Prostate gland (tissue), 2 donors: Measurements from ENCODE around the gene FAM168A. TPM values are rescaled to one million over a fixed set of nuclear protein-coding genes. Genes with fewer than 3 reads are reported as not detected.

Experiments
- DNase-seq: peaks from one replicate; pipeline ENCODE4 v3.0.0-alpha.2; 2019; ENCODE audit warnings: low spot score
- H3K27ac ChIP-seq, 2 donors: fragments of 200-600 bp; sonication (generic); 2 replicates each; pipeline ENCODE4 v1.5.1; 2017 to 2019
- H3K27me3 ChIP-seq: fragments of 200-600 bp; sonication (generic); replicated peaks from 2 replicates; pipeline ENCODE4 v1.5.1; 2019; ENCODE audit not compliant: insufficient read depth
- H3K36me3 ChIP-seq, 2 donors: fragments of 200-600 bp; sonication (generic); 1 replicate in 1 of 2; 2 replicates in 1 of 2; pipeline versions ENCODE4 v1.5.1 to v1.8.1; 2017 to 2019
- H3K4me1 ChIP-seq: fragments of 200-600 bp; sonication (generic); replicated peaks from 2 replicates; pipeline ENCODE4 v1.5.1; 2019
- H3K4me3 ChIP-seq, 2 donors: fragments of 200-600 bp; sonication (generic); 2 replicates each; pipeline ENCODE4 v1.5.1; 2017 to 2019
- H3K9me3 ChIP-seq: fragments of 200-600 bp; sonication (generic); 2 replicates; pipeline ENCODE4 v1.5.1; 2017
- CTCF ChIP-seq, 4 experiments: fragments of 200-600 bp in 2 of 4; fragments of 450-650 bp in 2 of 4; sonication (generic) in 2 of 4; IDR thresholded peaks; 1 replicate in 3 of 4; 2 replicates in 1 of 4; pipeline ENCODE4 v1.5.1; 2016 to 2019; ENCODE audit warnings: antibody characterized with exemption in 4 of 4, mild to moderate bottlenecking in 2 of 4, moderate library complexity in 2 of 4
- POLR2A ChIP-seq: fragments of 450-650 bp; IDR thresholded peaks from one replicate; pipeline ENCODE4 v1.6.1; 2016; ENCODE audit warnings: antibody characterized with exemption, mild to moderate bottlenecking
- POLR2AphosphoS5 ChIP-seq: sonication (generic); formaldehyde crosslinking; IDR thresholded peaks from one replicate; pipeline ENCODE4 v1.6.1; 2017; ENCODE audit warnings: antibody characterized with exemption
- WGBS: methylation state at CpG from one replicate; pipeline ENCODE4 v1.1.5; 2018; 5-methylcytosine and 5-hydroxymethylcytosine counted together
- intact Hi-C: fragments of 100-400 bp; cut with DNase I; formaldehyde crosslinking; loops from one replicate; pipeline ENCODE4 v1.14.2; 2022
- total RNA-seq, 2 donors: library from RNA; depleted of rRNA; stranded (reverse); fragments of >200 nt; gene quantifications; one replicate each; pipeline ENCODE4 v1.1.0, GENCODE V29; 2016

Gene FAM168A
- total RNA-seq, 2 donors from 2014 or later, result 27.3 to 38.3 TPM

- H3K36me3 ChIP-seq, result no peaks in the 10 kb centered on the region
- DNase-seq, result no peak
- intact Hi-C loops, result no loop called here
- H3K27ac ChIP-seq, result no peak overlapping the region
- no peaks in the 10 kb centered on the region for H3K4me1 ChIP-seq
- WGBS, result 81% methylated on average over 1 of the region's 1 CpG
- H3K4me3 ChIP-seq, result no peak overlapping the region
- no peaks in the 10 kb centered on the region for H3K27me3 ChIP-seq
- no peaks in the 10 kb centered on the region for H3K9me3 ChIP-seq
- TF ChIP-seq POLR2A, result no peak
- no peak for TF ChIP-seq POLR2AphosphoS5
- TF ChIP-seq CTCF (IDR thresholded peaks at IDR 0.05), result no peak
Measured at GRCh38 chr11:73570415-73571114, 27.3 kb downstream of the FAM168A start.

- Histone ChIP-seq H3K27ac (no peak overlapping the region), H3K27me3 (no peaks in the 10 kb centered on the region), H3K4me1 (no peaks in the 10 kb centered on the region), H3K9me3 (no peaks in the 10 kb centered on the region), H3K36me3 (no peaks in the 10 kb centered on the region), H3K4me3 (no peak overlapping the region)
- 60% methylated on average over 8 of the region's 8 CpGs for WGBS
- intact Hi-C loops, result no loop called here
- no peak for DNase-seq
- no peak for TF ChIP-seq POLR2AphosphoS5
- no peak for TF ChIP-seq CTCF (IDR thresholded peaks at IDR 0.05)
- TF ChIP-seq POLR2A, result no peak
Measured at GRCh38 chr11:73566977-73567755, 30.7 kb downstream of the FAM168A start.

- no peak for DNase-seq
- H3K4me3 ChIP-seq, result no peak overlapping the region
- TF ChIP-seq POLR2AphosphoS5 (no peak), POLR2A (no peak), CTCF (IDR thresholded peaks at IDR 0.05) (no peak)
- H3K9me3 ChIP-seq, result no peaks in the 10 kb centered on the region
- no peak overlapping the region for H3K27ac ChIP-seq
- intact Hi-C loops, result no loop called here
- H3K36me3 ChIP-seq, result no peaks in the 10 kb centered on the region
- H3K27me3 ChIP-seq, result no peaks in the 10 kb centered on the region
- no peaks in the 10 kb centered on the region for H3K4me1 ChIP-seq
Measured at GRCh38 chr11:73566422-73566821, 31.5 kb downstream of the FAM168A start.

GRCh38 chr11:73565804-73566203 is 32.1 kb downstream of the FAM168A start:
- no peaks in the 10 kb centered on the region for H3K9me3 ChIP-seq
- H3K4me1 ChIP-seq, result no peaks in the 10 kb centered on the region
- H3K4me3 ChIP-seq, result no peak overlapping the region
- H3K36me3 ChIP-seq, result no peaks in the 10 kb centered on the region
- intact Hi-C loops, result no loop called here
- 43% methylated on average over 1 of the region's 1 CpG for WGBS
- no peaks in the 10 kb centered on the region for H3K27me3 ChIP-seq
- no peak for TF ChIP-seq CTCF (IDR thresholded peaks at IDR 0.05)
- TF ChIP-seq POLR2A, result no peak
- no peak for TF ChIP-seq POLR2AphosphoS5
- DNase-seq, result no peak
- H3K27ac ChIP-seq, result no peak overlapping the region

- Histone ChIP-seq H3K27me3 (no peaks in the 10 kb centered on the region), H3K27ac (no peak overlapping the region), H3K36me3 (no peaks in the 10 kb centered on the region), H3K4me3 (no peak overlapping the region), H3K9me3 (no peaks in the 10 kb centered on the region), H3K4me1 (no peaks in the 10 kb centered on the region)
- intact Hi-C loops, result no loop called here
- no peak for DNase-seq
- WGBS, result 86% methylated on average over 2 of the region's 2 CpGs
- no peak for TF ChIP-seq POLR2AphosphoS5
- TF ChIP-seq CTCF (IDR thresholded peaks at IDR 0.05), result no peak
- TF ChIP-seq POLR2A, result no peak
Measured at GRCh38 chr11:73564903-73565302, 33.0 kb downstream of the FAM168A start.
